IPS-20b (cell line): ENCODE results near the gene PEX14.

ENCODE experiments used
- H3K27ac ChIP-seq: one replicate; pipeline ENCODE4 v1.5.1; 2013; ENCODE audit warnings: low read length
- H3K27me3 ChIP-seq: 2 replicates; pipeline ENCODE4 v1.6.1; 2013; ENCODE audit warnings: mild to moderate bottlenecking, low read length, inconsistent platforms; ENCODE audit not compliant: insufficient read depth
- H3K36me3 ChIP-seq: 2 replicates; pipeline ENCODE4 v1.6.1; 2013; ENCODE audit warnings: low read depth, mild to moderate bottlenecking, inconsistent platforms, low read length, moderate library complexity; ENCODE audit not compliant: insufficient read depth
- H3K4me1 ChIP-seq: 2 replicates; pipeline ENCODE4 v1.6.1; 2013; ENCODE audit warnings: mild to moderate bottlenecking, control low read depth, inconsistent platforms, low read length, moderate library complexity; ENCODE audit not compliant: insufficient read depth
- H3K4me3 ChIP-seq: 2 replicates; pipeline ENCODE4 v1.5.1; 2013; ENCODE audit warnings: mild to moderate bottlenecking, low read length, inconsistent platforms
- H3K9ac ChIP-seq: 2 replicates; pipeline ENCODE4 v1.6.1; 2013; ENCODE audit warnings: low read depth, mild to moderate bottlenecking, inconsistent platforms, low read length, moderate library complexity
- H3K9me3 ChIP-seq: 2 replicates; pipeline ENCODE4 v1.6.1; 2013; ENCODE audit warnings: mild to moderate bottlenecking, low read depth, low read length, inconsistent platforms; ENCODE audit not compliant: insufficient read depth

PEX14 gene

DNA sequence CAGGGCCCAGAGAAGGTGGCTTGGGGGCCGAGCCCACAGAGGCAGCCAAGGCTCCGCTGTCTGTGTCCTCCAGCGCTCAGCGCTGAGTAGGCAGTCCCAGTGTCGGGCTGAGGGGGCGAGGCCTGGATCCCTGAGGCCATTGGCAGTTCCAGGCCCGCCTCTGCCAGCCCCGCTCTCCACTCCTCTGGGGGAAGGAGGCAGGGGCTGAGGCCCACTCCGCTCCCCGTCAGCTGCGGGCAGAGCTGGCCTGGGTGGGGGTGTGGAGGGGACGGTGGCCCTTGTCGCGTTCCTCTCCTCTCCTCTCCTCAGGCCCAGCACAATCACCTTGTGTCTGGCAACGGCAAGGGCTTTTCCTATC lies 188.9 kb downstream of the PEX14 start:
- H3K27me3 ChIP-seq = no peaks in the 10 kb centered on the region
- H3K4me1 ChIP-seq = peaks cover 2% of the 10 kb centered on the region; the same call in 1 of the 2 replicates
- H3K36me3 ChIP-seq = no peaks in the 10 kb centered on the region
- no peak overlapping the region for H3K4me3 ChIP-seq
- H3K9ac ChIP-seq = no peak overlapping the region
- H3K9me3 ChIP-seq = no peaks in the 10 kb centered on the region
- H3K27ac ChIP-seq = no peak overlapping the region

DNA sequence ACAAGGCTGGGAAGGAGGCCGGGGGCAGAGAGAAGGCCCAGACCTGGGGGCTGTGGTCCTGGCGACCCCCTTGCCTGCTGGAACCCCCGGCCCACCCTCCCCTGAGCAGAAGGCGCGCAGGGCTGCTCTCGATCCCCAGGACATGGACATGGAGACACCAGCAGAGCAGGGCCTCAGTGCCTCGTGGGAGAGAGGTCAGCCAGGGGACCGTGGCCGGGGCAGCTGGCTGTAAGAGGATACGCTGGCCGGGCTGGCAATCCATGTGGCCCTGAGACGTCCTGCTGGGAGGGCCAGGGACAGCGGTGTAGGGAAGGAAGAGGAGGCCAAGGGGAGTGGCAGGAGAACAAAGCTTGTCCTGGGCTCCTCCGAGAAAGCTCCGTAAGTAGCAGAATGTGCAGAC lies 189.5 kb downstream of the PEX14 start:
- Histone ChIP-seq H3K9ac (no peak overlapping the region), H3K4me3 (no peak overlapping the region), H3K27ac (no peak overlapping the region), H3K4me1 (peaks cover 2% of the 10 kb centered on the region; the same call in 1 of the 2 replicates), H3K27me3 (no peaks in the 10 kb centered on the region), H3K9me3 (no peaks in the 10 kb centered on the region), H3K36me3 (no peaks in the 10 kb centered on the region)

DNA sequence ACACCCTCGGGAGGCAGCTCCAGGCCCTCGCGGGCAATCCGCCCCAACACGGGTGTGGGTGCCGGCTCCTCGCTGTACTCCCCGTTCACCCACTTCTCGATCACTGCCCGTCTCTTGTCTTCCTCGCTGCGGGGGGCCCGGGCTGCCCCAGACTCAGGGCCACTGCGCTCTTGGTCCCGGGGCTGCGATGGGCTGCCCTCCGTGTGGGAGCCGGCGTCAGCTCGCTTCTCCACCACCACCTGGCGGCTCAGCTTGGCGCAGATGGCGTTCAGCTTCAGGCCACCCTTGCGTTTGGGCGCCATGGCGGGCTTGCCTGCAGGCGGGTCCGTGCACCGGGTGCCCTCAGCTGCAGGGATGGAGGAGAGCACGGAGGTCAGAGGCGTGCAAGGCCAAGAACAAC lies 190.5 kb downstream of the PEX14 start:
- Histone ChIP-seq H3K4me1 (peaks cover 2% of the 10 kb centered on the region; the same call in 1 of the 2 replicates), H3K4me3 (no peak overlapping the region), H3K27ac (no peak overlapping the region), H3K9ac (no peak overlapping the region), H3K36me3 (no peaks in the 10 kb centered on the region), H3K27me3 (no peaks in the 10 kb centered on the region), H3K9me3 (no peaks in the 10 kb centered on the region)

DNA sequence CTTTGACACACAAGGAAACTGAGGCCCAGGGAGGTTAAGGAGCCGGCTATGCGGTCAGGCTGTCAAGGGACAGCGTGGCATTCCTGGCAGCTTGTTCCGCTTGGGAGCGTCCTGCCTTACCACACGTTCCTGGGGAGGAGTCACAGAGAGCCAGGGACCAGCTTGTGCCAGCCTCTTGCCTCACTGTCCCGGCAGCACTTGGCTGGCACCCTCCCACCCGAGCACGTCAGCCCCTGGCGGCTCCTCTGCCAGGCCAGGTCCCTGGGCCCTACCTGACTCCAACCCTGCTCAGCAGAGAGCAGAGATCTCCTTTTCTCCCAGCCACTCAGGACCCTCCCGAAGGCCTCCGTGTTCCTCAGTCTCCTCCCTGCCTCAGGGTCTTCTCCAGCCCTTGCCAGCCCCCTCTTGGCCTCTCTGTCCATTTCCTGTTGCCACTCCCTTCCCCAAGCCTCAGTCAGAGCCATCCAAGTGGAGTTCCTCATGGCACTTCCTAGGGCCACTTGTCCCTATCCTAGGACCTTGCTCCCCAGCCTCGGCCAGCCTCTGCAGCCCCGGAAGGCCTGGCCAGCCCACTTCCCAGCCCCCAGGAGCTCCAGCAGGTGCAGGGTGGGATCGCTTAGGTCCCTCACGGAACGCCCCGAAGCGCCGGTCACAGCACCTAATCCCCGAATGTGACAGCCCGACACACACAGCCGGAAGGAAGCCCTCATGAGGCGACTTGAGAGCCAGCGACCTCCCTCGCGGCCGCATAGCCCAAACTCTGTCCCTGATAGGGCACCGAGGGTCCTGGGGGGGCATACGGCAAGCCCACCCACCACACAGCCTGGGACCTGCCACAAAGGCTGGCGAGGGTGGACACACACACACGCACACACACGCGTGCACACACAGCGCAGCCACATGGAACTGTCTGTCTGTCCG lies 191.4 kb downstream of the PEX14 start:
- Histone ChIP-seq H3K27ac (no peak overlapping the region), H3K4me1 (peaks cover 2% of the 10 kb centered on the region; the same call in 1 of the 2 replicates), H3K9ac (no peak overlapping the region), H3K27me3 (no peaks in the 10 kb centered on the region), H3K9me3 (no peaks in the 10 kb centered on the region), H3K36me3 (no peaks in the 10 kb centered on the region), H3K4me3 (no peak overlapping the region)

DNA sequence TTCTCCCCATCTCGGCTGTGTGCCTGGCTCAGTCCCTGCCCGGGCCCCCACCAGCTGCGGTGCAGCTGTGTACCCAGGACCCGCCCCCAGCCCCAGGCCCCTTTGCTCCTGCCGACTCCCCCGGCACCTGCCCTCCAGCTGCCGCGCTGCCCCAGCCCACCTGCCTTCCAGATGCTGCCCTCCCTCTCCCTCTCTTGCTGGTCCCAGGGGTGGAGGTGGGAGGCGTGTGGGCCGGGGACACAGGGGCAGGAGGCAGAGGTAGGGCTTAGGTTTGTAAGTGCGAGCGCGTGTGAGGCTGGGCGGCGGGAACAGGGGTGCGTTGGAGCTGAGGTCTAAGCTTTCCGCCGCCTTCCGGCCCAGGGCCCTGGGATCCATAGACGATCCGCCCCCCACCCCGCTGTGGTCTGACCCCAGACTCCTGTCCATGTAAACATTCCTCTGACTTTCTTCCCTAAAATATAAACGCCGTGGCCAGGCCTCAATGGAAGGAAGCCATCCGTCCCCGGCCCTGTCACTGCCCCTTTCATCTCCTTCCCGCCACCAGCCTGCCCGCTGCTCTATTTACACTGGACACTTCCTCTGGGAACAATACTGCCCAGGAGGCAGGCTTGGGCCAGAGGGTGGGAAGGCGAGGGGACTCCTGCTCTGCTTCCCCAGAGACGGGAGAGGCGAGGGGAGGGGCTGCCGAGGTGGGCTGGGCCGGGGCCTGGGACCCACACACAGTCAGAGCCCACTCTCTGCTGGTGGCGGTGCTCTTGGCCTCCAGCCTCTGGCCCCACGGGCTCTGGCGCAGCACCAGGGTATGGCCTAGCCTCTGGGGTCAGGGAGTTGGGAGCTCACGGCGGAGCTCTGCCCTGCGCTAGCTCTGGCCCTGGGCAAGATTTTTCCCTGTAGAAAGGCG lies 193.4 kb downstream of the PEX14 start:
- no peak overlapping the region for H3K27ac ChIP-seq
- no peak overlapping the region for H3K9ac ChIP-seq
- H3K4me1 ChIP-seq = peaks cover 2% of the 10 kb centered on the region; the same call in 1 of the 2 replicates
- H3K36me3 ChIP-seq = no peaks in the 10 kb centered on the region
- H3K4me3 ChIP-seq = no peak overlapping the region
- H3K9me3 ChIP-seq = no peaks in the 10 kb centered on the region
- H3K27me3 ChIP-seq = no peaks in the 10 kb centered on the region

DNA sequence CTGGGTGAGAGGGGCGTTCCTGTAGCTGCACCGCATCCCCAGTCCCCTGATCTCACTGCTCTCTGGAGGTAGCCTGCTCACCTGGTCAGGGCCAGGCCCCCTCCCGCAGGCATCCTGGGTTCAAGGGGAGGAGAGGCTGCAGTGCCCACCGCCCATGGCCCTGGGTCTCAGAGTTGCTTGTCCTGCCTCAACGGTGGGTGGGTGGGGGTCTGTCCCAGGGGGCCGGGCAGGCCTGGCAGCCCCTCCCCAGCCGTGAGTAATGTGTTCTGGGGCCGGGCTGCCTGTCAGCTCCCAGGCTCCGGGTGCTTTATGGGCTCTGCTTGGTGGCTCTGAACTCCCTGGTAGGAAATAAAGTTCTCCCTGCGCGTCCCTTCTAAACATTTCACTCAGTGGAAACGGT lies 194.8 kb downstream of the PEX14 start:
- Histone ChIP-seq H3K27ac (no peak overlapping the region), H3K4me3 (no peak overlapping the region), H3K9ac (no peak overlapping the region), H3K36me3 (no peaks in the 10 kb centered on the region), H3K9me3 (no peaks in the 10 kb centered on the region), H3K4me1 (no peaks in the 10 kb centered on the region), H3K27me3 (no peaks in the 10 kb centered on the region)

DNA sequence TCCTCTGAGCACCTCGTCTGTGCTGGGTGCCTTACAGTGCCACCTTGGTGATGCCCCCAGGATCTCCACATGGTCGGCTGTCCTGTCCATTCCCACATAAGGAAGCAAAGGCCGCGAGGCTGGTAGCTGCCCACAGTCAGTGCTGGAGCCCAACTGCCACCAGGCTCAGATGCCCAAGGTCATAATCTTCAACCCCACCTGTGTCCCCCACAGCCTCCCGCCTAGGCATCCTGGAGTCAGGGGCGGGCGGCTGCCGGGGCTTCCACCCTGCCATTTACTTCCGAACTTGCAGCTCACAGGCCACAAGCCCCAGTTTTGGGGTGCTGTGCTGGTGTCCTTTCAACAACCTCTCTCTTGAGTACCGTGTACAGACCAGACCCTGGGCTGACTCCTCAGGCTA lies 195.4 kb downstream of the PEX14 start:
- H3K9ac ChIP-seq = no peak overlapping the region
- H3K36me3 ChIP-seq = no peaks in the 10 kb centered on the region
- H3K4me1 ChIP-seq = no peaks in the 10 kb centered on the region
- no peak overlapping the region for H3K4me3 ChIP-seq
- no peaks in the 10 kb centered on the region for H3K27me3 ChIP-seq
- no peaks in the 10 kb centered on the region for H3K9me3 ChIP-seq
- no peak overlapping the region for H3K27ac ChIP-seq

DNA sequence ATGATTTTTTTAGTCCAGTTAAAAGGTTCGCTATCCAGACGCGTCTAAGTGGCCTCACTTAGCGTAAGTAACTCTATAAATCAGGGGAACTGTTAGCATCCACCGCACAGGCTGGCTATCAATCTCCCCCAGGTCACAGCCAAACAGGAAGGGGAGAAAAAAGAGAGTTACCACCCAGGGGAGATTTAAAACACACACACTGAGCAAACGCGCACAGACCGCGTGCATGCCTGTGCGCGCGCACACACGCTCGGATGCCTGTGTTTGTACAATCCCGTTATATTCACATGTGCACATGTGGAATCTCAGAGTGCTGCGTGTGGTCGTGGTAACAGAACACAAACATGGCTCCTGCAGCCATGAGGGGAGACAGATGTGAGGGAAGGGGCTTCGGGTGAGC lies 196.3 kb downstream of the PEX14 start:
- H3K36me3 ChIP-seq = no peaks in the 10 kb centered on the region
- H3K27ac ChIP-seq = no peak overlapping the region
- H3K4me1 ChIP-seq = no peaks in the 10 kb centered on the region
- H3K9ac ChIP-seq = no peak overlapping the region
- H3K4me3 ChIP-seq = no peak overlapping the region
- H3K9me3 ChIP-seq = no peaks in the 10 kb centered on the region
- no peaks in the 10 kb centered on the region for H3K27me3 ChIP-seq

DNA sequence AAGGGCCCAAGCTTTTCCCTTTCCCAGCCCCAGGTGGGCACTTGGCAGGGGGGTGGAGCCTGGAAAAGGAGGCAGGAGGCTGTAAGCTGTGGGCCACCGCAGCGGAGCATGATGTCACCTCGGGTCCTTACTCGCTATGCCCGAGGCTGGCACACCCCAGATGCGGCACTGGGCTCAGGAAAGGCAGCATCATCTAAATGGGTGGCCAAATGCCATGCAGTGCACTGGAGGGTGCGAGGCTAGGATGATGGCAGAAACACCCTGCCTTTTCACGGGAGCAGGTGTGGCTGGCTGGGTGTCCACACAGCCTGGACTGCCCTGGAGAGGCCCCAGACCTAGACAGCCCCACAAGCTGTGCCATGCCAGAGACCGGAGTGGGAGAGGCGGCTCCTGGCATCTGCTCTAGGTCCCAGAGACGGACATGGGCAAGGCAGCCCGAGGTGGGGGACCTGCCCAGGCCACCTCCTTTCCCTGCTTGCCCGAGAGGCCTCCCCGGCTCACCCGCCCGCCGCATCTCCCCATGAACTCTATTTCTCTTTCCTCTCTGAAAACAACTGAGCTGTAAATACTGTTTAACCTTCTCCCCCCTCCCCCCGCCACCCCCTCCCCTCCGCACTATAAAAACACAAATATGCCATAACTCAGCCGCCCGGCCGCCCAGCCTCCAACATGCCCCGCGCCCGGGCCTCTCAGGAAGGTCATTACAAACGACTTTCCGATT lies 197.0 kb downstream of the PEX14 start:
- Histone ChIP-seq H3K27ac (no peak overlapping the region), H3K27me3 (no peaks in the 10 kb centered on the region), H3K36me3 (no peaks in the 10 kb centered on the region), H3K4me1 (peaks cover 2% of the 10 kb centered on the region), H3K9ac (no peak overlapping the region), H3K9me3 (no peaks in the 10 kb centered on the region), H3K4me3 (no peak overlapping the region)

DNA sequence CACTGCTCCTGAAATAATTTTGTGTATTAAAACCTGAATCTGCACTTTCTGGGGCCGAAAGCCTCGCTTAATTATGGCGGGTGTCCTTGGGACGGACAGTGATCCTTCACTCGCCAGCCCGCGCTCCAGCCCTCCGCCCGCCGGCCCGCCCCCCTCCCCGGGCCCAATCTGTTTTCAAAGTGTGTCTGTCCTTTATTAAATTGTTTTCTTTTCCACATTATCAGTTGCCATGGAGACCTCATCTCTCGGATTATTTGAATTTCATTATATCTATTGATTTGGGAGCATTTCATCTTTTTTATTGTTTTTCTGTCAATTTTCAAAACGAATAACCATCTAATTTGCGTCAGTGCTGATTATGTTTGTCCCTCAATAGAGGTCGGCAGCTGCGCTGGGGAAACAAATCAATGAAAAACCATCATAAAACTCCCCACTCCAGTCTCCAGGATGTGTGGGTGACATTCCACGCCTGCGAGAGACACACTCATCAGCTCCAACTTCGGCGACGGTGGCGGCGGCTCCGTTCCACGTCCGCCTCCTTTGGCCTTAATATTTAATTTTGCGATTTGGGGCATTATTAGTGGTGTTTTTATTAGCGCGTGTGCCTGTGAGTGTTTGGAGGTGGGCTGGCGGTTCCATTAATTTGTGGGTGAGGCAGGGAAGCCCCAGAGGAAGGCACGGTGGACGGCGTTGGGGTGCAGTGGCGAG lies 197.7 kb downstream of the PEX14 start:
- H3K9me3 ChIP-seq = no peaks in the 10 kb centered on the region
- H3K9ac ChIP-seq = no peak overlapping the region
- H3K4me3 ChIP-seq = no peak overlapping the region
- H3K36me3 ChIP-seq = no peaks in the 10 kb centered on the region
- H3K4me1 ChIP-seq = peaks cover 9% of the 10 kb centered on the region
- no peaks in the 10 kb centered on the region for H3K27me3 ChIP-seq
- no peak overlapping the region for H3K27ac ChIP-seq

DNA sequence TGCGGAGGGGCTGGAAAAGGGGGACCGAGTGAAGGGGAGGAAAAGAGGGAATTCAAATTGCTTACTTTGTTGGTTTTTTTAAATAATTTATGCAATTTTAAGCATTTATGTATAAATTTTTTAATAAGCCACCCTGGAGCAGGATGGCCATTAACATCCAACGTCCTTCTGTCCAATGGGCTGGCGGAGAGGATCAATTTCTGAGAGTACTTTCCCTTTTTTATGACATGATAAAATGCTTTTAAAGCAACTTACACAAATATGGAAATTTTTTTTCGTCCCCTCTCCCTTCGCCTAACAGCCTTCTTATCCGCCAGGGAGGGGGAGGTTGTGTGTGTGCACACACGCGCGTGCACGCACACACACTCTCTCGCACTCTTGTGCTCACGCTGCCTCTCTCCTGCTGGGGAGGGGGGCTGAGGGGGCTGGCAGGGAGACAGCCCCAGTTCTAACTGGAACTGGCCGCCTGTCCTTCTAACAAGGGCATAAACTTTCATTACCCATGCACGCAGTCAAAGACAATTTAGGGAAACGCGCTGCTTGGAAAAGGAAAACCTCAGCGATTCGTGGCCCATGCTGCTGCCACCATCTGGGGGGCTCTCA lies 198.5 kb downstream of the PEX14 start:
- Histone ChIP-seq H3K4me1 (peaks cover 10% of the 10 kb centered on the region), H3K9ac (no peak overlapping the region), H3K9me3 (no peaks in the 10 kb centered on the region), H3K27me3 (no peaks in the 10 kb centered on the region), H3K36me3 (no peaks in the 10 kb centered on the region), H3K27ac (no peak overlapping the region), H3K4me3 (no peak overlapping the region)
